EH (cell line): ENCODE results near the gene PGF.
"Not testable (repeated sequence)": the region's sequence is repeated elsewhere in the genome, so short reads cannot be mapped to it uniquely, and the experiment has no call there.

Source experiments
- DNase-seq: peaks from one replicate; pipeline ENCODE4 v3.0.0-alpha.2; 2015; ENCODE audit warnings: low read depth

Gene PGF

GRCh38 chr14:74955229-74956026 lies at the start of gene PGF:
Gene PGF (minus strand): TSS chr14:74955597. CDS start chr14:74955242, 355 bp downstream.
- DNase-seq: peak; percentile 71

- DNase-seq: peak; percentile 19
Measured at GRCh38 chr14:75003250-75004027, 48.0 kb upstream of the PGF start.

GRCh38 chr14:75002392-75003249 lies 47.2 kb upstream of the PGF start, which contains the start of gene EIF2B2:
Gene EIF2B2 (plus strand): TSS chr14:75002921. CDS start chr14:75002991, 70 bp downstream.
- peak; percentile 96 for DNase-seq

- no peak for DNase-seq
Measured at GRCh38 chr14:75001899-75002298, 46.5 kb upstream of the PGF start.

GRCh38 chr14:75001261-75001660 lies 45.9 kb upstream of the PGF start:
- no peak for DNase-seq

- not testable (repeated sequence) for DNase-seq
Measured at GRCh38 chr14:74995781-74996180, 40.4 kb upstream of the PGF start.

GRCh38 chr14:74994182-74994581 lies 38.8 kb upstream of the PGF start:
- DNase-seq: not testable (repeated sequence)

- no peak for DNase-seq
Measured at GRCh38 chr14:74988993-74989392, 33.6 kb upstream of the PGF start.

GRCh38 chr14:74988131-74988530 lies 32.7 kb upstream of the PGF start:
- peak; percentile 80 for DNase-seq

- no peak for DNase-seq
Measured at GRCh38 chr14:74985806-74986205, 30.4 kb upstream of the PGF start.

- DNase-seq: no peak
Measured at GRCh38 chr14:74985028-74985310, 29.6 kb upstream of the PGF start.

GRCh38 chr14:74984236-74985027 lies 29.0 kb upstream of the PGF start:
- no peak for DNase-seq

- no peak for DNase-seq
Measured at GRCh38 chr14:74983343-74983742, 27.9 kb upstream of the PGF start.

GRCh38 chr14:74982661-74983060 lies 27.3 kb upstream of the PGF start:
- DNase-seq: no peak

GRCh38 chr14:74981833-74982232 lies 26.4 kb upstream of the PGF start:
- DNase-seq: no peak

- DNase-seq: no peak
Measured at GRCh38 chr14:74981462-74981782, 26.0 kb upstream of the PGF start.

GRCh38 chr14:74980731-74981461 lies 25.5 kb upstream of the PGF start:
- peak; percentile 77 for DNase-seq

GRCh38 chr14:74980398-74980730 lies 25.0 kb upstream of the PGF start:
- DNase-seq: peak; percentile 43

- DNase-seq: peak; percentile 72
Measured at GRCh38 chr14:74979442-74980397, 24.3 kb upstream of the PGF start.

GRCh38 chr14:74979029-74979428 lies 23.6 kb upstream of the PGF start:
- DNase-seq: no peak
